Brain microvascular endothelial cell (primary cell): Measurements from ENCODE around the gene LRRK2.

Experiments used
- DNase-seq: peaks from one replicate; pipeline ENCODE4 v3.0.0-alpha.2; 2020
- H3K27ac ChIP-seq: fragments of 250-450 bp; sonication (Bioruptor Pico); 2 replicates; pipeline ENCODE4 v1.5.1; 2020; ENCODE audit warnings: mild to moderate bottlenecking, moderate library complexity
- H3K27me3 ChIP-seq: fragments of 250-450 bp; sonication (Bioruptor Pico); replicated peaks from 2 replicates; pipeline ENCODE4 v1.5.1; 2020; ENCODE audit warnings: mild to moderate bottlenecking
- H3K36me3 ChIP-seq: fragments of 250-450 bp; sonication (Bioruptor Pico); replicated peaks from 2 replicates; pipeline ENCODE4 v1.5.1; 2020; ENCODE audit warnings: mild to moderate bottlenecking
- H3K4me3 ChIP-seq: 2 replicates; pipeline ENCODE4 v1.5.1; 2011; ENCODE audit warnings: low read depth, mild to moderate bottlenecking, control low read depth, low read length, moderate library complexity
- in situ Hi-C: cut with HindIII; loops from 2 replicates; pipeline ENCODE4 v1.10.0; 2017; ENCODE audit warnings: low sequenced_read_pairs, low pct_ligation_motif_present
- TF ChIP-seq, protein P1 (sequence below): IDR thresholded peaks from 2 replicates; pipeline ENCODE4 v1.5.1; 2011; ENCODE audit warnings: low read depth, mild to moderate bottlenecking, moderate library complexity, low read length, control low read depth, inconsistent platforms; ENCODE audit errors: missing control alignments

Gene LRRK2

DNA sequence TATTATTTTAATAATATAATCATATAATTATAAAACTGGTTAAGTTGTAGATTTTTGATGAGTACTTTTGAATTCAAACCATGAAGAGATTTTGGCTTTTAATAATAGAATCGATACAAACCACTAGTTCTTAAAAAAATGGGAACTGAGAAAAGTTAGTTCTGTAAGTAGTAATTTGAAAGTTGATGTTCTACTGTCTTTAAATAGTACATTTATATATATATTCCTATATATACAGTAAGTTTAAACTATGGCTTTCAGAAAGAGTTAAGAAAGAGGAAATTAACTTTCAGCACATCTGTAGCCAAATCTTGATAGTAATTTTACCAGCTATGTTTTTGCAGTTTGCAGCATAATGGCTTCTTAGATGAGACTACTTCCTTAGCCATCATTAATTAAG, 7.8 kb downstream of the LRRK2 start:
- Histone ChIP-seq H3K36me3 (no peaks in the 10 kb centered on the region), H3K27ac (no peak overlapping the region), H3K27me3 (no peaks in the 10 kb centered on the region), H3K4me3 (no peak overlapping the region)
- TF ChIP-seq, protein P1, sequence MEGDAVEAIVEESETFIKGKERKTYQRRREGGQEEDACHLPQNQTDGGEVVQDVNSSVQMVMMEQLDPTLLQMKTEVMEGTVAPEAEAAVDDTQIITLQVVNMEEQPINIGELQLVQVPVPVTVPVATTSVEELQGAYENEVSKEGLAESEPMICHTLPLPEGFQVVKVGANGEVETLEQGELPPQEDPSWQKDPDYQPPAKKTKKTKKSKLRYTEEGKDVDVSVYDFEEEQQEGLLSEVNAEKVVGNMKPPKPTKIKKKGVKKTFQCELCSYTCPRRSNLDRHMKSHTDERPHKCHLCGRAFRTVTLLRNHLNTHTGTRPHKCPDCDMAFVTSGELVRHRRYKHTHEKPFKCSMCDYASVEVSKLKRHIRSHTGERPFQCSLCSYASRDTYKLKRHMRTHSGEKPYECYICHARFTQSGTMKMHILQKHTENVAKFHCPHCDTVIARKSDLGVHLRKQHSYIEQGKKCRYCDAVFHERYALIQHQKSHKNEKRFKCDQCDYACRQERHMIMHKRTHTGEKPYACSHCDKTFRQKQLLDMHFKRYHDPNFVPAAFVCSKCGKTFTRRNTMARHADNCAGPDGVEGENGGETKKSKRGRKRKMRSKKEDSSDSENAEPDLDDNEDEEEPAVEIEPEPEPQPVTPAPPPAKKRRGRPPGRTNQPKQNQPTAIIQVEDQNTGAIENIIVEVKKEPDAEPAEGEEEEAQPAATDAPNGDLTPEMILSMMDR = no peak
- in situ Hi-C loops = no loop called here
- no peak for DNase-seq

DNA sequence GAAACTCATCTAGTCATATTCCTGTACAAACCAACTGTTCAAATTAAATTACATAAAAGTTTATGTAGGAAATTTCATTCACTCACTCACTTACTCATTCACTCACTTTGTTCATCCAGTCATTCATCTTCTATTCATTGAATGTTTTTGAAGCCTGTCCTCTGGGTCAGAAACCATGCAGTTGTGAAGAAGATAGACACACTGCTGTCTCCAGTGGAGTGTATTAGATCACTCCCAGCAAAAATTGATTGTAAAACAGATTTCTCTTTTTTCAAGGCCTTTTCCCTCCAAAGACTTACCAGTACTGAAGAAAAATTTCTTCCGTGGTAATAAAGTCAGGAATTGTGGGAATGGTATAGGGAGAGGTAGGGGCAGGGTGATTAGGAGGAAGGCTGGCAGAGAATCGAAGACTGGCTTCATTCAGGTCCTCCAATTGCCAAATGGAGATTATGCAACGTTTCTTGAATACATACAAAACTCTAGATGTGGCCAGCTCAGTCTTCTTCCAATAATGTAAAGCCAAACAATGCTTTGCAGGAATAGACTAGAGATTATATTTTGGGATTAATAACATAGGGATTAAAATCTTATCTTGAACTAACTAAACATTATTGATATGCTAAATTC, 9.1 kb downstream of the LRRK2 start:
- Histone ChIP-seq H3K4me3 (no peak overlapping the region), H3K36me3 (no peaks in the 10 kb centered on the region), H3K27me3 (no peaks in the 10 kb centered on the region), H3K27ac (no peak overlapping the region)
- DNase-seq = no peak
- TF ChIP-seq, protein P1 = no peak
- in situ Hi-C loops = no loop called here

DNA sequence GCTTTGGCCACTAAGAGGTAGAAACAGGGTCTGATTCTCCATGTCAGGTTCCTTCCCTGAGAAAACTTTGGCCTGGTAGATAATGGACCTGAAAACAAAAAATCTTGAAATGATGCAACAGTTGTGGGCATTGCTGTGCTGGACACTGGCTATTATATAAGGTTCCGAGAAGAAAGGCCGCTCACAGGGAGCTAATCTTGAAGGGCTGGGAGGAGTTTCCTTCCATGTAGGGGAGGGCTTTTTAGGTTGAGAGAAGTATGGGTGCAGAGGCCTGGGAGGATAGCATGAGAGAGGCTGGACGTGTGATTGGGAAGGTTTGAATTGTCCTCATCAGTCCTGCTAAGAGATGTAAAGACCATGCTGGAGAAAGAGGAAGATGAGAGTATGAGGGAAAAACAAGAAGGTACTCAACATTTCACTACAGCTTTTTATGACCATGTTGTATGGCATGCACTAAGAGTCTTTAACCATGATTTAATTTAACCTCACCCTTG, 11.6 kb downstream of the LRRK2 start:
- H3K36me3 ChIP-seq = no peaks in the 10 kb centered on the region
- H3K27ac ChIP-seq = no peak overlapping the region
- in situ Hi-C loops = no loop called here
- DNase-seq = no peak
- TF ChIP-seq, protein P1 = no peak
- no peak overlapping the region for H3K4me3 ChIP-seq
- no peaks in the 10 kb centered on the region for H3K27me3 ChIP-seq

DNA sequence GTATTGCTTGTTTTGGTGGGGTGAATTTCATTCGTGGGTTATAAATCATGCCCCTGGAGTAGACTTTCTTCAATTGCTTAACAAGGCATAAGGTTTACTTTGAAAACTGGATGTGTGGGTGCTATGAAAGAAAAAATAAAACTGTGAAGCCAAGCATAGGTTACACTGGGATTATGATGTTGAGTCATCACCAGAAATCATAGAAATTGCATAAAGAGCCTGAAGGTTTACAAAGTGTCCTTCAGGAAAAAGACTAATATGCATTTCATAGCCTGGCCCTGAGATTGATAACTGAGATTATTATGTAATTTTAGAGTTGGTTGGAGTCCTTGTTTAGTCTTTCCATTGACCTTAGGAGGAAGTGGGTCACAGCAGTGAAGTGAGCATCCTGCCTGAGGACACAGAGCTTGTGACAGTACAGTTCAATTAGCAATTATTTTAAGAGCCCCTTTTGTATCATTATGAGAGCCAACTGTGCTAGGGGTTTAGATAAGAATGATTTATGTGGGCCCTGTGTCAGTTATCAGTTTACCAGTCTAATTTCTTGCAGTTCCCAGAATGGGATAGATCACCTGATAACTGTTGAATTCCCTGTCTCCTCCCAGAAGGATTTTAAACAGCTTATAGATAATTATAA, 13.6 kb downstream of the LRRK2 start:
- Histone ChIP-seq H3K4me3 (no peak overlapping the region), H3K27me3 (no peaks in the 10 kb centered on the region), H3K27ac (no peak overlapping the region), H3K36me3 (no peaks in the 10 kb centered on the region)
- in situ Hi-C loops = no loop called here
- TF ChIP-seq, protein P1 = no peak
- no peak for DNase-seq

DNA sequence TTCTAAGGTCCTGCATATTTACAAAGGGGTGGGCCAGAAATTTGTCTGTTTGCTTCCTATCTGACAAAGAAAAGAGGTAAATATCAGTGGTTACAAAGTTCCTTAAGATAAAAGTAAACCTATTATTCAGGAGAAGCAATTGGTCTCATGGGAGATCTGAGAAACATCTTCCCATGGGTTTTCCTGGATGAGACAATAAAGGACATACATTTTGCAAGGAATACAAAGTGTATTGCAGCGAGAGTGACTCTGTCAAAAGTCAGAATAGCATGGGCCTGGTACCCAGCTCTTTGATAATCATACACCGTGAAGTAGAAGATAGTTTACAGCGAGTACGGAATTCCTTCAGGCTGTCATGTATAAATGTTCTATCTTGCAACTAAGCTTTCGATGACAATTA, 14.2 kb downstream of the LRRK2 start:
- no peak for DNase-seq
- no peaks in the 10 kb centered on the region for H3K27me3 ChIP-seq
- no peak overlapping the region for H3K27ac ChIP-seq
- no peaks in the 10 kb centered on the region for H3K36me3 ChIP-seq
- no peak overlapping the region for H3K4me3 ChIP-seq
- in situ Hi-C loops = no loop called here
- TF ChIP-seq, protein P1 = no peak
